Subcutaneous abdominal adipose tissue (tissue), 5 donors: Measurements from ENCODE around the gene SETDB1.

Source experiments
- H3K27ac ChIP-seq: one replicate; pipeline ENCODE4 v1.7.0; 2013; ENCODE audit warnings: low read depth, mild to moderate bottlenecking, inconsistent platforms, low read length, moderate library complexity
- H3K27me3 ChIP-seq, 5 donors: one replicate each; pipeline ENCODE4 v1.7.0; 2013; ENCODE audit warnings: low read length in 5 of 5, inconsistent platforms in 1 of 5; ENCODE audit not compliant: control insufficient read depth in 5 of 5, insufficient read depth in 4 of 5
- H3K36me3 ChIP-seq, 5 donors: one replicate each; pipeline ENCODE4 v1.7.0; 2013; ENCODE audit warnings: low read length in 5 of 5; ENCODE audit not compliant: control insufficient read depth in 5 of 5, insufficient read depth in 5 of 5
- H3K4me1 ChIP-seq, 5 donors: one replicate each; pipeline ENCODE4 v1.7.0; 2013; ENCODE audit warnings: low read length in 5 of 5, mild to moderate bottlenecking in 3 of 5, moderate library complexity in 1 of 5; ENCODE audit not compliant: control insufficient read depth in 5 of 5, insufficient read depth in 5 of 5
- H3K4me3 ChIP-seq, 5 donors: one replicate each; pipeline ENCODE4 v1.7.0; 2013; ENCODE audit warnings: low read length in 5 of 5, low read depth in 1 of 5
- H3K9ac ChIP-seq, 5 donors: one replicate each; pipeline ENCODE4 v1.7.0; 2013; ENCODE audit warnings: low read length in 5 of 5, mild to moderate bottlenecking in 4 of 5, moderate library complexity in 3 of 5
- H3K9me3 ChIP-seq, 5 donors: one replicate each; pipeline ENCODE4 v1.7.0; 2013; ENCODE audit warnings: low read length in 5 of 5; ENCODE audit not compliant: control insufficient read depth in 5 of 5
- donor health status: healthy.
- donor health status: healthy.
- donor health status: healthy.
- donor health status: healthy.
- donor health status: healthy.

The SETDB1 gene

DNA sequence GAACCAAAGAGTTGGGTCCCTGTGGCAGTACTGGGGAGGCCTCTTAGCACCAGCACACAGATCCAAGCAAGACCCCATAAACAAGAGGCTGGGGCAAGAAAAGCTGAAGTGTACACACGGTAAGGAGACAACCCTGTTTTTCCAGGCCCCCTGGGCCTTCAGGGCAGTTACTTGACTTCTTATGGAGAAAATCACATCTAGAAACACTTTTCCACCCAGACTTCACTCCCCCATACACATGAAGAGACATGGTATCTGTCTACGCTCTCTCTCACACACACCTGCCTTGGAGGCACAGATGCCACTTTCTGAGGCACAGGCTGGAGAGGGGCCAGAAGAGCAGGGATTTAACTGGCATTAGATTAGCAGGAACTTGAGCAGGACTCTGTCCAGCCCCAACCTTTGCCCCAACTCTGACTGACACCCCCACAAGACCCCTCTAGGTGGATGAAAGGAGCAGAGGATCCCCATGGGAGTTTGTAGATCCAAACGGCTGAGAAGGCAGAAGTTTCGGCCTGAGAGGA, 46.3 kb downstream of the SETDB1 start:
- H3K9ac ChIP-seq: peak overlapping the region; percentile 22 to 95 (median 89)
- H3K4me3 ChIP-seq: peak overlapping the region; percentile 6 to 95 (median 74)

DNA sequence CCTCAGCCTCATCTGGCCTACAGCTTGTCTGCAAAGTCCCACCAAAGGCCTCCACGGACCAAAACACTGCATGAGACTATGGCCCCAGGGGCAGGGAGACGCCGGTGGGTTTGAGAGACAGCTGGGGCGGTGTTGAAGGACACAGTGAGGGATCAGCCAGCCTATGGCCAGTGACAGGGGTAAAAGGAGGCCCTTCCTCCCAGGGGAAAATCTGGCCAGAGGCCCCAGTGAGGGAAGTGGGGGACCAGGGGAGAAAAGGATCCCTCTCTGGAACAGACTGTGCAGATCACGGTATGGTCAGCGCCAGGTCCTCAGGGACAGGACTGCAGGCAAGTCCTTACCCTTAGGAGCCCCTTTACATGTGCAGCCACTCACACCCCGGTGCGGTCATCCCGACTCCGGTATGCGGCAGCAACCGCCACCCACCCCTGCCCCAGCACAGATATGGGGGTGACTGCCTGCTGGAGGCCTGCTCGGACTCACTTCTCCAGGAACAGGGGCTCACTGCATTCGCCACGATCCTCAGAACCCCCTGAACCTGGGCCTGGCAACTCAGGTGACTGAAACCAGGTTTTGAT, 47.2 kb downstream of the SETDB1 start:
- no peaks in the 10 kb centered on the region for H3K9me3 ChIP-seq
- peaks cover 18 to 63% (median 50%) of the 10 kb centered on the region in 5 donors for H3K4me1 ChIP-seq
- H3K27ac ChIP-seq: peak overlapping the region; percentile 67

More for the DNA sequence above, 46.3 kb downstream of the SETDB1 start:
- no peaks in the 10 kb centered on the region for H3K27me3 ChIP-seq
- peaks cover 18 to 55% (median 47%) of the 10 kb centered on the region in 5 donors for H3K4me1 ChIP-seq
- H3K9me3 ChIP-seq: no peaks in the 10 kb centered on the region
- peak overlapping the region; percentile 67 for H3K27ac ChIP-seq
- peaks cover 0 to 18% (median 15%) of the 10 kb centered on the region in 5 donors for H3K36me3 ChIP-seq

DNA sequence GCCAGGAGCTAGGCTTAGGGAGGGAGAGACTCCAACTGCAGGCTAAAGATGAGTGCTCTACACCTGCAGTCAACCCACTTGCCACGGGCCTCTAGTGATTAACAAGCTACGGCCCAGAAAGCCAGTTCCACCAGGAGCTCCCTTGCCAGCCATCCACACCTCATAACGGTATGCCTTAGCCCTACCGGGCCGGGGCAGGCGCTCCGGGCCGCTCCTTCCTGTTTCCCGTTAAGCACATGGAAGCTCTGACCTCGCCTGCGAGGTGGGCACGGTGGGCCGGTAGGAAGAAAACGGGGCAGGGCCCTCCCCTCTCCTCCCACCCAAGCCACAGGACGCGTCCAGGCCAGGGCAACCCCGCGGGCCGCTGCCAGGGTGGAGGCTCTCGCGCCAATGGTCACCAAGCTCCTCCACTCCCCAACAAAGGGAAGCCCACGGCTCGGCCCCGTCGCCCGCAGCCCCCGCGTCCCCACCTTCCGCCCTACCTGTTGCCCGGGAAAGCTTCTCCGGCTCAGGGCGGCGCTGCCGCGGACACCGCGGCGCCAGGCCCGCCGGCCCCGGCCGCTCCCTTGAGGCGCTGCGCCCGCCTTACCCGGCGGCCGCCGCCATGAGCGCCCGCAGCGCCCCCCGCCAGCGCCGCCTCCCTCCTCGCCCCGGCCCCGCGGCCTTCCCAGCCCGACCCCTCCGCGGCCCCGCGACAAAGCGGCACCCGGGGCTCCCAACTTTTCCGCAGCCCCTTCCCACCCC, 47.8 kb downstream of the SETDB1 start:
- peaks cover 0 to 3% (median 0%) of the 10 kb centered on the region in 5 donors for H3K36me3 ChIP-seq
- no peaks in the 10 kb centered on the region for H3K27me3 ChIP-seq
- peak overlapping the region; percentile 86 to 97 (median 89) for H3K9ac ChIP-seq
- H3K4me3 ChIP-seq: peak overlapping the region; percentile 70 to 95 (median 89)
- H3K9me3 ChIP-seq: no peaks in the 10 kb centered on the region
- peak overlapping the region; percentile 67 for H3K27ac ChIP-seq
- H3K4me1 ChIP-seq: peaks cover 18 to 69% (median 51%) of the 10 kb centered on the region in 5 donors

More for the DNA sequence above, 47.2 kb downstream of the SETDB1 start:
- H3K9ac ChIP-seq: peak overlapping the region; percentile 86 to 97 (median 89)
- H3K4me3 ChIP-seq: peak overlapping the region; percentile 70 to 95 (median 89)
- peaks cover 0 to 9% (median 6%) of the 10 kb centered on the region in 5 donors for H3K36me3 ChIP-seq
- no peaks in the 10 kb centered on the region for H3K27me3 ChIP-seq

DNA sequence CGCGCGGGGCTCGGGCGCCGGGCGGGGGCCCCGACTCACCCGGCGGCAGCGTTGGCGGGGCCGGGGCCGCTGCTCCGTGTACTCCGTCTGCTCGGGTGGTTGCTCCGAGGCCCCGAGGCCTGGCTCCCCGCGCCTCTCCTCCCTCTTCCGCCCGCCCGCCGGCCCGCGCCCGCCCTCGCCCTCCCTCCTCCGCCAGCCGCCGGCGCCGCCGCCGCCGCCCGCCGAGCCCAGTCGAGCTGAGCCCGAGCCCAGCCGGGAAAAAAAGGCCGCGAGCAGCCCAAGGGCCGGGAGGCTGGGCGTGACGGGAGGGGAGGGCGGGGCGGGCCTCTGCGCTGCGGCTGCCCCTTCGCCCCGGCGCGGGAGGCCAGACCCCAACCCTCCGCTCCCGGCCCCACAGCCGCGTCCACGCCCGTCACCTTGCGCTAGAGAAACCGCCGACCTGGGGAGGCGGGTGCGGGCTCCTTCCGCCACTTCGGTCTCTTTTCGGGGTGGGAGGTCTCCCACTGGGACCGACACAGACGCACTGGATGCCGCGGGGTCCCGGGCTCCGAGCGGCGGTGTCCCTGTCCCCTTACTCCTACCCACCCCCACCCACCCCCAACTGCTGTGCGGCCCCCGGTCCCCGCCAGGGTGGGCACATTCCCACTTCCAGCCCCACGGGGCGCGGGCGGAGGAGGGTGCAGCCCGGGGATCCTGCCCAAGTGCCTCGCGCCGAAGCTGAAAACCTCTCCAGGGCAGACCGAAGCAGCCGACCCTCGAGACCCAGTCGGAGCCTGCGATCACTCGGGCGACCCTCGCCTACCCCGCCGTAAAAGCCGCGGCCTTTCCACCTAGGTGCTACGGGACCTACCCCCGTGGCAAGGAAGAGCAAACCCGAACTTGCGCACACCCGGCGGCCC, 48.7 kb downstream of the SETDB1 start, which contains the start of gene CERS2:
Gene CERS2, minus strand, starts transcription at position 256 of the 899 bp plus-strand sequence. CDS start 5,745 bp downstream, outside the sequence.
- peak within 1 kb of the TSS; percentile 86 to 97 (median 89) for H3K9ac ChIP-seq
- no peaks in the 10 kb centered on the region for H3K9me3 ChIP-seq
- peak within 1 kb of the TSS; percentile 74 to 95 (median 89) for H3K4me3 ChIP-seq
- H3K36me3 ChIP-seq: peaks cover 0 to 3% (median 0%) of the 10 kb centered on the region in 5 donors
- peak within 1 kb of the TSS; percentile 67 for H3K27ac ChIP-seq
- H3K27me3 ChIP-seq: no peaks in the 10 kb centered on the region
- H3K4me1 ChIP-seq: peaks cover 19 to 77% (median 59%) of the 10 kb centered on the region in 5 donors

- Histone ChIP-seq H3K4me3 (no peak overlapping the region), H3K9ac (no peak overlapping the region), H3K4me1 (peaks cover 14 to 66% (median 47%) of the 10 kb centered on the region in 5 donors), H3K27me3 (no peaks in the 10 kb centered on the region), H3K27ac (no peak overlapping the region), H3K36me3 (peaks cover 0 to 3% (median 0%) of the 10 kb centered on the region in 5 donors), H3K9me3 (no peaks in the 10 kb centered on the region)
Observed at GRCh38 chr1:150976401-150976821, 50.2 kb downstream of the SETDB1 start.

DNA sequence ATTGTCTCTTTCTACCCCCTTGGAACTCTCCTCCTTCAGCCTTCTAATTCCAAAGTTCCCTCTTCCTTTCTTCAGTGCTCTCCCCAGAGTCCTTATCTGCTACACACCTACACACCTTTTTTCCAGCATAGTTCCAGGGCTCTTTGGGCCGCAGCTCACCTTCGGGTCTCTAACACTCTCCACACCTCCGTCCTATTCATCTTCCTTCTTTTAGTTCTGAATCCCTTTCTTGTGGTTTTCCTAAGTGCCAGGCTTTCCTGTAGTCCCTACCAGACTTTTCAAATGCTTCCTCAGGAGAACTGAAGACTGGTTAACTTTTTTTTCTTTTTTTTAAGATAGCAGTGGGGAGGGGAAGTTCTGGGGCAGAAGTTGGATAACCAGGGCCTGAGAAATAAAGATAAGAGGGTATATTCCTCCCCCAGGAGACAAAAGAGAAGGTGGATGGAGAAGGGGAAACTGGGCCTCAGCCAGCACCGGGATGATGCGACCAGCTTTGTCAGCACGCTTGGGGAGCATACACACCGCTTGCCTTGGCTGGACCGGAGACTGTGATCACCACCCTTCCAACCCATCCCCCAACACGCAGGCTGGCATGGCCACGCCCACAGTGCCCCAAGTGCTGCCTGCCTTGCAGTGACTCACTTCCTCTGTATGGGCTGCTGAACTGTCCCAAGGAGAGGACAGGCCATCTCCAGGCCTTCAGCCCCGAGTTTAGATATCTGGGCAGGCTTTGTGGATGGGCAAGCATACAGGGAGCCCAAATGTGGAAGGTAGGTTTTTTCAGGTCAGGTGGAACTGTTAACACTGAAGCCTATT, 50.9 kb downstream of the SETDB1 start:
- Histone ChIP-seq H3K4me1 (peaks cover 12 to 59% (median 41%) of the 10 kb centered on the region in 5 donors), H3K9ac (peak overlapping the region in 1 of 5 donors; percentile 41), H3K27ac (no peak overlapping the region), H3K9me3 (no peaks in the 10 kb centered on the region), H3K36me3 (no peaks in the 10 kb centered on the region), H3K4me3 (peak overlapping the region in 1 of 5 donors; percentile 19), H3K27me3 (no peaks in the 10 kb centered on the region)

GRCh38 chr1:150979092-150980056, 53.2 kb downstream of the SETDB1 start:
- Histone ChIP-seq H3K4me1 (peaks cover 1 to 40% (median 22%) of the 10 kb centered on the region in 5 donors), H3K27ac (no peak overlapping the region), H3K9me3 (no peaks in the 10 kb centered on the region), H3K27me3 (no peaks in the 10 kb centered on the region), H3K36me3 (no peaks in the 10 kb centered on the region), H3K9ac (peak overlapping the region in 2 of 5 donors; percentile 14 to 32), H3K4me3 (peak overlapping the region; percentile 8 to 46 (median 22))

DNA sequence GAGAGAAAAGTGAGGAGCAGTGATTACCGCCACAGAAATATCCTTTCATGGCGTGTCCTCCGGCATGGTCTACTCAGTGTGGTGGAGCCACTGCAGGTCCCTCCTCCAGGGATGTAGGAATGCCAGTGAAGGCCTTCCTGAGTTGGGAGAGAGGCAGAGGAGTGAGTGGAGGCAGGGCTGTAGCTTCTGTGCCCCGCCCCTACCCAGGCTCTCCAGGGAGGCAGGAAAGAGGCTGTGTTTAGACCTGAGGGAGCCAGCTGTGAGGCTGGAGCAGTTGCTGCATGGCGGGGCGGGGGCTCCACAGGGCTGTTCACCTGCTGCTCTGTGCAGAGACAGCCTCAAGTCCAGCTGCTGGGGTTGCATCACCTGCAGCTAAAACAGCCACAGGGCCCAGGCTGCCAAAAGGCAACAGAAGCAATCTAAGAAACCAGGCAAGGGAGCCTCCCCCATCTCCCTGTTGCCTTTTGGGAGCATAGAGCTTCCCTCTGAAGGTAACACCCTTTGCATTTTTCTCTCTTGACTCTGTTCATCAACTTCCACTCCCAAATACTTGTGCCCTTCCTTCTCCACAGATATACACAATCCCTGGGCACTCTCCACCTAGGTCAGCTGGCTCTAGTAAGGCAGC, 55.1 kb downstream of the SETDB1 start:
- no peak overlapping the region for H3K27ac ChIP-seq
- H3K4me1 ChIP-seq: peaks cover 1 to 32% (median 17%) of the 10 kb centered on the region in 5 donors
- H3K9ac ChIP-seq: no peak overlapping the region
- H3K4me3 ChIP-seq: no peak overlapping the region
- H3K36me3 ChIP-seq: no peaks in the 10 kb centered on the region
- no peaks in the 10 kb centered on the region for H3K27me3 ChIP-seq
- no peaks in the 10 kb centered on the region for H3K9me3 ChIP-seq
